K562 (cell line): ENCODE measurements around the gene ARHGAP33. TPM values are rescaled to one million over a fixed set of nuclear protein-coding genes. Genes with fewer than 3 reads are reported as not detected.
A peak's percentile ranks its signal among the peaks of the same experiment; 100 is the strongest.

Experiments
- BRCA1 ChIP-seq, 2 experiments: fragments of 450-650 bp in 1 of 2; sonication (generic) in 1 of 2; formaldehyde crosslinking in 1 of 2; IDR thresholded peaks; 2 replicates each; pipeline versions ENCODE4 v1.5.0 to v1.6.1; 2017 to 2020; ENCODE audit warnings: mild to moderate bottlenecking in 1 of 2, missing genetic modification reagents in 1 of 2
- CBX1 ChIP-seq: sonication (generic); IDR thresholded peaks from 2 replicates; pipeline ENCODE4 v1.6.1; 2016; ENCODE audit warnings: antibody characterized with exemption, low read depth, mild to moderate bottlenecking
- ESRRB ChIP-seq: fragments of 250-450 bp; sonication (Bioruptor Pico); IDR thresholded peaks from 2 replicates; pipeline ENCODE4 v1.5.0; 2020; ENCODE audit warnings: mild to moderate bottlenecking, moderate library complexity, borderline replicate concordance
- FOXP1 ChIP-seq: sonication (generic); formaldehyde crosslinking; IDR thresholded peaks from 2 replicates; pipeline ENCODE4 v1.8.0; 2022; ENCODE audit warnings: mild to moderate bottlenecking, missing genetic modification reagents
- HCFC1 ChIP-seq: IDR thresholded peaks from 2 replicates; pipeline ENCODE4 v1.6.1; 2012; ENCODE audit warnings: low read depth, low read length, improper control_type of control experiment
- KLF10 ChIP-seq: fragments of 250-450 bp; sonication (Bioruptor Pico); IDR thresholded peaks from 2 replicates; pipeline ENCODE4 v1.6.1; 2021; ENCODE audit warnings: matching md5 sums
- MAFF ChIP-seq: IDR thresholded peaks from 2 replicates; pipeline ENCODE4 v1.6.1; 2012; ENCODE audit warnings: low read length, improper control_type of control experiment
- PRMT5 ChIP-seq: sonication (generic); formaldehyde crosslinking; IDR thresholded peaks from 2 replicates; pipeline ENCODE4 v1.5.0; 2020; ENCODE audit warnings: missing genetic modification reagents
- SAFB2 ChIP-seq: fragments of 200-400 bp; formaldehyde crosslinking; IDR thresholded peaks from 2 replicates; pipeline ENCODE4 v1.6.1; 2018; ENCODE audit warnings: borderline replicate concordance, low read length, low read depth, moderate library complexity; ENCODE audit not compliant: severe bottlenecking
- SP1 ChIP-seq: sonication (generic); formaldehyde crosslinking; IDR thresholded peaks from 2 replicates; pipeline ENCODE4 v1.8.1; 2022; ENCODE audit warnings: mild to moderate bottlenecking, missing genetic modification reagents
- SRSF1 ChIP-seq: fragments of 200-400 bp; formaldehyde crosslinking; IDR thresholded peaks from 2 replicates; pipeline ENCODE4 v1.6.1; 2017; ENCODE audit warnings: mild to moderate bottlenecking, low read depth, low read length, moderate library complexity
- SRSF3 ChIP-seq: fragments of 200-400 bp; formaldehyde crosslinking; IDR thresholded peaks from 2 replicates; pipeline ENCODE4 v1.6.1; 2016; ENCODE audit warnings: mild to moderate bottlenecking, low read length, moderate library complexity; ENCODE audit not compliant: insufficient read depth
- ZNF589 ChIP-seq: fragments of 200-800 bp; sonication (Bioruptor generic); IDR thresholded peaks from 2 replicates; pipeline ENCODE4 v1.6.1; 2016; ENCODE audit warnings: low read depth, missing genetic modification characterization, missing compliant biosample characterization
- ZNF717 ChIP-seq: fragments of 250-450 bp; sonication (Bioruptor Pico); IDR thresholded peaks from 2 replicates; pipeline ENCODE4 v1.5.0; 2021
- polyA plus RNA-seq, 8 experiments: library from polyadenylated mRNA; depleted of rRNA in 4 of 8; stranded (reverse) in 5 of 8; unstranded in 3 of 8; fragments of >200 nt; fragmentation: Nextera tagmentation in 2 of 8; fragmentation: Illumina TruSeq in 1 of 8; extraction: Ambion mirVana in 2 of 8; extraction: Trizol in 1 of 8; gene quantifications; 2 replicates each; pipeline versions ENCODE4 v1.2.1 to v1.2.3, GENCODE V29; 2011 to 2014; ENCODE audit warnings: inconsistent platforms in 1 of 8, missing spikeins in 1 of 8
- total RNA-seq, 7 experiments: library from RNA; depleted of rRNA in 6 of 7; stranded (reverse); fragments of >200 nt in 6 of 7; fragmentation: Illumina TruSeq in 2 of 7; extraction: Trizol in 2 of 7; gene quantifications; 2 replicates each; pipeline versions ENCODE4 v1.2.1 to v1.2.3, GENCODE V29; 2011 to 2021; ENCODE audit warnings: low replicate concordance in 1 of 7
- TF ChIP-seq, protein P1 (sequence below): fragments of 450-650 bp; IDR thresholded peaks from 2 replicates; pipeline ENCODE4 v1.6.1; 2017; ENCODE audit warnings: antibody characterized with exemption
- TF ChIP-seq, protein P2 (sequence below): IDR thresholded peaks from 3 replicates; pipeline ENCODE4 v1.6.1; 2011; ENCODE audit warnings: borderline replicate concordance, mild to moderate bottlenecking; ENCODE audit not compliant: insufficient read length, insufficient read depth
- TF ChIP-seq, protein P3 (sequence below): sonication (generic); formaldehyde crosslinking; IDR thresholded peaks from 2 replicates; pipeline ENCODE4 v1.8.1; 2023; ENCODE audit warnings: mild to moderate bottlenecking, missing genetic modification reagents
- TF ChIP-seq, protein P4 (sequence below), 2 experiments: fragments of 450-650 bp; IDR thresholded peaks; 2 replicates each; pipeline ENCODE4 v1.6.1; 2018; ENCODE audit warnings: mild to moderate bottlenecking in 2 of 2, low read depth in 1 of 2; ENCODE audit not compliant: partially characterized antibody in 2 of 2

ARHGAP33 gene
- total and polyA plus RNA-seq, 9 of the 15 experiments (the other 6 are each of a cell fraction or from before 2014, with no cell fraction given), result 0.06 to 26.6 (median 1.6) TPM; not detected in 1

DNA sequence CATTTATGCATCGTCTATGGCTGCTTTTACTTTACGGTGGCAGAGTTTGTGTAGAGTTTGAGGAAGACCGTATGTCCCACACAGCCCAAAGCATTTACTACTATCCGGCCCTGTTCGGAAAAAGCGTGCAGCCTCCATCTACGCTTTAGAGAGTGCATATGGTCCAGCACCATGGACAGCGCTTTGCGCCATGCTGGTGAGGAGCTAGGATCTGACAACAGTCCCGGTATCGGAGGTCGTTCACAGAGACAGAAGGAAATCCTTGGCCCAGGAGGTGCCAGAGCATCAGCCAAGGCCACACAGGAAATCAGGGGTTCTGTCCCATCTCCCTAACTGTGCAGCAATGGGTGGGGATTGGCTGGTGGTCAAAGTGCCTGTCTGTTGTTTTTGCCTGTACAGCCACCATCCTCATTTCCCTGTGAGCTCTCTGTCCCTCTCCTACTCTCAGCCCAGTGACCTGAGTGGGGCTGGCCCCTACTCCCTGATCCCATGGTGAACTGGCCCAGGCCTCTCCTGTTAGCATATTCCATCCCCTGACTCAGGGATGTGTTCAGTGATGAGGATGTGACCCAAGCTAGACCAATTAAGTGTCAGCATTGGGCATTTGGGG is 53.4 kb downstream of the ARHGAP33 start (continued):
- TF ChIP-seq, protein P1, sequence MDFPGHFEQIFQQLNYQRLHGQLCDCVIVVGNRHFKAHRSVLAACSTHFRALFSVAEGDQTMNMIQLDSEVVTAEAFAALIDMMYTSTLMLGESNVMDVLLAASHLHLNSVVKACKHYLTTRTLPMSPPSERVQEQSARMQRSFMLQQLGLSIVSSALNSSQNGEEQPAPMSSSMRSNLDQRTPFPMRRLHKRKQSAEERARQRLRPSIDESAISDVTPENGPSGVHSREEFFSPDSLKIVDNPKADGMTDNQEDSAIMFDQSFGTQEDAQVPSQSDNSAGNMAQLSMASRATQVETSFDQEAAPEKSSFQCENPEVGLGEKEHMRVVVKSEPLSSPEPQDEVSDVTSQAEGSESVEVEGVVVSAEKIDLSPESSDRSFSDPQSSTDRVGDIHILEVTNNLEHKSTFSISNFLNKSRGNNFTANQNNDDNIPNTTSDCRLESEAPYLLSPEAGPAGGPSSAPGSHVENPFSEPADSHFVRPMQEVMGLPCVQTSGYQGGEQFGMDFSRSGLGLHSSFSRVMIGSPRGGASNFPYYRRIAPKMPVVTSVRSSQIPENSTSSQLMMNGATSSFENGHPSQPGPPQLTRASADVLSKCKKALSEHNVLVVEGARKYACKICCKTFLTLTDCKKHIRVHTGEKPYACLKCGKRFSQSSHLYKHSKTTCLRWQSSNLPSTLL, result no peak
- no peak for TF ChIP-seq KLF10
- TF ChIP-seq, protein P2, sequence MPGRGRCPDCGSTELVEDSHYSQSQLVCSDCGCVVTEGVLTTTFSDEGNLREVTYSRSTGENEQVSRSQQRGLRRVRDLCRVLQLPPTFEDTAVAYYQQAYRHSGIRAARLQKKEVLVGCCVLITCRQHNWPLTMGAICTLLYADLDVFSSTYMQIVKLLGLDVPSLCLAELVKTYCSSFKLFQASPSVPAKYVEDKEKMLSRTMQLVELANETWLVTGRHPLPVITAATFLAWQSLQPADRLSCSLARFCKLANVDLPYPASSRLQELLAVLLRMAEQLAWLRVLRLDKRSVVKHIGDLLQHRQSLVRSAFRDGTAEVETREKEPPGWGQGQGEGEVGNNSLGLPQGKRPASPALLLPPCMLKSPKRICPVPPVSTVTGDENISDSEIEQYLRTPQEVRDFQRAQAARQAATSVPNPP, result no peak
- no peak for TF ChIP-seq SRSF3
- 0 out of 2 replicates have a peak, but pooled peaks have one; percentile 71 for TF ChIP-seq FOXP1
- TF ChIP-seq ZNF589, result no peak
- no peak for TF ChIP-seq CBX1
- no peak for TF ChIP-seq BRCA1 (IDR thresholded peaks at IDR 0.05)
- TF ChIP-seq BRCA1 (CRISPR knock-in tag; IDR thresholded peaks at IDR 0.05), result no peak
- TF ChIP-seq SRSF1, result no peak
- TF ChIP-seq HCFC1, result peak; percentile 38; the same call in 1 of the 2 replicates
- TF ChIP-seq, protein P3, sequence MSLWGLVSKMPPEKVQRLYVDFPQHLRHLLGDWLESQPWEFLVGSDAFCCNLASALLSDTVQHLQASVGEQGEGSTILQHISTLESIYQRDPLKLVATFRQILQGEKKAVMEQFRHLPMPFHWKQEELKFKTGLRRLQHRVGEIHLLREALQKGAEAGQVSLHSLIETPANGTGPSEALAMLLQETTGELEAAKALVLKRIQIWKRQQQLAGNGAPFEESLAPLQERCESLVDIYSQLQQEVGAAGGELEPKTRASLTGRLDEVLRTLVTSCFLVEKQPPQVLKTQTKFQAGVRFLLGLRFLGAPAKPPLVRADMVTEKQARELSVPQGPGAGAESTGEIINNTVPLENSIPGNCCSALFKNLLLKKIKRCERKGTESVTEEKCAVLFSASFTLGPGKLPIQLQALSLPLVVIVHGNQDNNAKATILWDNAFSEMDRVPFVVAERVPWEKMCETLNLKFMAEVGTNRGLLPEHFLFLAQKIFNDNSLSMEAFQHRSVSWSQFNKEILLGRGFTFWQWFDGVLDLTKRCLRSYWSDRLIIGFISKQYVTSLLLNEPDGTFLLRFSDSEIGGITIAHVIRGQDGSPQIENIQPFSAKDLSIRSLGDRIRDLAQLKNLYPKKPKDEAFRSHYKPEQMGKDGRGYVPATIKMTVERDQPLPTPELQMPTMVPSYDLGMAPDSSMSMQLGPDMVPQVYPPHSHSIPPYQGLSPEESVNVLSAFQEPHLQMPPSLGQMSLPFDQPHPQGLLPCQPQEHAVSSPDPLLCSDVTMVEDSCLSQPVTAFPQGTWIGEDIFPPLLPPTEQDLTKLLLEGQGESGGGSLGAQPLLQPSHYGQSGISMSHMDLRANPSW (CRISPR knock-in tag), result no peak
- no peak for TF ChIP-seq ZNF717 (CRISPR knock-in tag)
- no peak for TF ChIP-seq MAFF
- no peak for TF ChIP-seq ESRRB (CRISPR knock-in tag)
- TF ChIP-seq PRMT5, result peak; percentile 95
- TF ChIP-seq SAFB2, result no peak
- TF ChIP-seq SP1, result no peak
- TF ChIP-seq, protein P4, sequence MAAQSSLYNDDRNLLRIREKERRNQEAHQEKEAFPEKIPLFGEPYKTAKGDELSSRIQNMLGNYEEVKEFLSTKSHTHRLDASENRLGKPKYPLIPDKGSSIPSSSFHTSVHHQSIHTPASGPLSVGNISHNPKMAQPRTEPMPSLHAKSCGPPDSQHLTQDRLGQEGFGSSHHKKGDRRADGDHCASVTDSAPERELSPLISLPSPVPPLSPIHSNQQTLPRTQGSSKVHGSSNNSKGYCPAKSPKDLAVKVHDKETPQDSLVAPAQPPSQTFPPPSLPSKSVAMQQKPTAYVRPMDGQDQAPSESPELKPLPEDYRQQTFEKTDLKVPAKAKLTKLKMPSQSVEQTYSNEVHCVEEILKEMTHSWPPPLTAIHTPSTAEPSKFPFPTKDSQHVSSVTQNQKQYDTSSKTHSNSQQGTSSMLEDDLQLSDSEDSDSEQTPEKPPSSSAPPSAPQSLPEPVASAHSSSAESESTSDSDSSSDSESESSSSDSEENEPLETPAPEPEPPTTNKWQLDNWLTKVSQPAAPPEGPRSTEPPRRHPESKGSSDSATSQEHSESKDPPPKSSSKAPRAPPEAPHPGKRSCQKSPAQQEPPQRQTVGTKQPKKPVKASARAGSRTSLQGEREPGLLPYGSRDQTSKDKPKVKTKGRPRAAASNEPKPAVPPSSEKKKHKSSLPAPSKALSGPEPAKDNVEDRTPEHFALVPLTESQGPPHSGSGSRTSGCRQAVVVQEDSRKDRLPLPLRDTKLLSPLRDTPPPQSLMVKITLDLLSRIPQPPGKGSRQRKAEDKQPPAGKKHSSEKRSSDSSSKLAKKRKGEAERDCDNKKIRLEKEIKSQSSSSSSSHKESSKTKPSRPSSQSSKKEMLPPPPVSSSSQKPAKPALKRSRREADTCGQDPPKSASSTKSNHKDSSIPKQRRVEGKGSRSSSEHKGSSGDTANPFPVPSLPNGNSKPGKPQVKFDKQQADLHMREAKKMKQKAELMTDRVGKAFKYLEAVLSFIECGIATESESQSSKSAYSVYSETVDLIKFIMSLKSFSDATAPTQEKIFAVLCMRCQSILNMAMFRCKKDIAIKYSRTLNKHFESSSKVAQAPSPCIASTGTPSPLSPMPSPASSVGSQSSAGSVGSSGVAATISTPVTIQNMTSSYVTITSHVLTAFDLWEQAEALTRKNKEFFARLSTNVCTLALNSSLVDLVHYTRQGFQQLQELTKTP (IDR thresholded peaks at IDR 0.05; ENCODE audit: low read depth in 1 of 2, partially characterized antibody in 2 of 2), result peak in 1 of 2 experiments; percentile 96
